MCF 10A (cell line): ENCODE measurements around the gene CNNM4. TPM values are rescaled to one million over a fixed set of nuclear protein-coding genes. Genes with fewer than 3 reads are reported as not detected.
"Not testable (repeated sequence)": the region's sequence is repeated elsewhere in the genome, so short reads cannot be mapped to it uniquely, and the experiment has no call there.

Experiments used
- BruUV-seq: library from RNA; stranded (reverse); fragments of 400-500 nt; replicated peaks from 2 replicates; lab custom pipeline; 2021; lab: Mats Ljungman, UMichigan
- CTCF ChIA-PET: fragments of 300-600 bp; sonication (Branson Sonifier 250); formaldehyde crosslinking; extraction: SDS; loops from one replicate; lab custom pipeline; 2021; ENCODE audit warnings: antibody characterized with exemption, inconsistent platforms; lab: Yijun Ruan, JAX
- POLR2A ChIA-PET: fragments of 300-600, 350-650 bp; sonication (Branson Sonifier 250); formaldehyde crosslinking; extraction: SDS; loops from one replicate; lab custom pipeline; 2020; ENCODE audit warnings: antibody characterized with exemption, inconsistent platforms; lab: Yijun Ruan, JAX
- DNase-seq: peaks from one replicate; pipeline ENCODE4 v3.0.0-alpha.2; 2018; ENCODE audit not compliant: unreplicated experiment
- H3K27ac Mint-ChIP-seq: one replicate; pipeline ENCODE4 v1.8.0; 2022; ENCODE audit warnings: mild to moderate bottlenecking, low read depth, mixed read lengths; ENCODE audit not compliant: unreplicated experiment
- H3K27me3 Mint-ChIP-seq: one replicate; pipeline ENCODE4 v1.8.0; 2022; ENCODE audit warnings: mixed read lengths; ENCODE audit not compliant: insufficient read depth, unreplicated experiment
- H3K36me3 Mint-ChIP-seq: one replicate; pipeline ENCODE4 v1.8.0; 2022; ENCODE audit warnings: mild to moderate bottlenecking, moderate library complexity, mixed read lengths; ENCODE audit not compliant: insufficient read depth, unreplicated experiment
- H3K4me1 Mint-ChIP-seq: one replicate; pipeline ENCODE4 v1.8.0; 2022; ENCODE audit warnings: mixed read lengths; ENCODE audit not compliant: insufficient read depth, unreplicated experiment
- H3K4me3 Mint-ChIP-seq: one replicate; pipeline ENCODE4 v1.8.0; 2022; ENCODE audit warnings: mild to moderate bottlenecking, moderate library complexity, mixed read lengths; ENCODE audit not compliant: unreplicated experiment
- H3K9me3 Mint-ChIP-seq: one replicate; pipeline ENCODE4 v1.8.0; 2022; ENCODE audit warnings: mixed read lengths; ENCODE audit not compliant: unreplicated experiment
- CTCF ChIP-seq: fragments of 200-600 bp; IDR thresholded peaks from one replicate; pipeline ENCODE4 v1.8.0; 2022; ENCODE audit warnings: antibody characterized with exemption, mild to moderate bottlenecking; ENCODE audit not compliant: unreplicated experiment
- intact Hi-C: fragments of 100-400 bp; cut with micrococcal nuclease; formaldehyde crosslinking; loops from 2 replicates; pipeline ENCODE4 v1.14.1; 2022
- total RNA-seq: library from RNA; stranded (reverse); gene quantifications from 2 replicates; pipeline ENCODE4 v1.2.3, GENCODE V29; 2022

The CNNM4 gene
- total RNA-seq, 1 experiment from 2014 or later = 5.0 TPM

GRCh38 chr2:96801786-96802595, 41.3 kb downstream of the CNNM4 start:
- Mint-ChIP-seq H3K27me3 (no peaks in the 10 kb centered on the region), H3K36me3 (no peaks in the 10 kb centered on the region), H3K4me3 (no peak overlapping the region), H3K27ac (no peak overlapping the region), H3K4me1 (no peaks in the 10 kb centered on the region), H3K9me3 (no peaks in the 10 kb centered on the region)
- ChIA-PET CTCF (interaction anchor here (0.5 to 2.6 kb wide), 9 partner anchors 8 to 599 kb away, joined by 3 to 16 read pairs (median 3); no protein-coding TSS in a partner anchor), POLR2A (interaction anchor here (1.1 kb wide), 1 partner anchor 44 kb away, joined by 3 read pairs; no protein-coding TSS in a partner anchor)
- intact Hi-C loops = loop anchor here (1.0 to 10.0 kb wide), 3 partner anchors 42 to 185 kb away; partner anchors contain the start of gene CNNM4
- no peak for DNase-seq
- BruUV-seq = no TSS peak
- TF ChIP-seq CTCF = no peak

GRCh38 chr2:96802721-96803120, 42.0 kb downstream of the CNNM4 start:
- no peak for TF ChIP-seq CTCF
- Mint-ChIP-seq H3K4me1 (no peaks in the 10 kb centered on the region), H3K27ac (no peak overlapping the region), H3K9me3 (no peaks in the 10 kb centered on the region), H3K27me3 (no peaks in the 10 kb centered on the region), H3K36me3 (no peaks in the 10 kb centered on the region), H3K4me3 (no peak overlapping the region)
- ChIA-PET CTCF (interaction anchor here (0.5 to 0.6 kb wide), 2 partner anchors 170 to 600 kb away, joined by 3 read pairs; no protein-coding TSS in a partner anchor), POLR2A (interaction anchor here (1.1 kb wide), 1 partner anchor 45 kb away, joined by 3 read pairs; no protein-coding TSS in a partner anchor)
- no peak for DNase-seq
- intact Hi-C loops = loop anchor here (5.0 to 10.0 kb wide), 2 partner anchors 68 to 185 kb away; no protein-coding TSS in a partner anchor
- BruUV-seq = no TSS peak

- no peak for TF ChIP-seq CTCF
- peaks cover 5% of the 10 kb centered on the region for H3K36me3 Mint-ChIP-seq
- no peaks in the 10 kb centered on the region for H3K9me3 Mint-ChIP-seq
- no peaks in the 10 kb centered on the region for H3K27me3 Mint-ChIP-seq
- H3K27ac Mint-ChIP-seq = no peak overlapping the region
- ChIA-PET POLR2A (interaction anchor here (1.5 kb wide), 1 partner anchor 10 kb away, joined by 5 read pairs; no protein-coding TSS in a partner anchor), CTCF (interaction anchor here (0.6 to 1.2 kb wide), 3 partner anchors 42 to 150 kb away, joined by 3 to 6 read pairs (median 4); no protein-coding TSS in a partner anchor)
- intact Hi-C loops = loop anchor here (5.0 to 10.0 kb wide), 2 partner anchors 70 to 188 kb away; no protein-coding TSS in a partner anchor
- no peaks in the 10 kb centered on the region for H3K4me1 Mint-ChIP-seq
- BruUV-seq = no TSS peak
- DNase-seq = no peak
- H3K4me3 Mint-ChIP-seq = no peak overlapping the region
Measured at GRCh38 chr2:96804986-96805385, 44.3 kb downstream of the CNNM4 start.

GRCh38 chr2:96805946-96806345, 45.2 kb downstream of the CNNM4 start:
- ChIA-PET POLR2A (interaction anchor here (1.0 kb wide), 1 partner anchor 9 kb away, joined by 3 read pairs; no protein-coding TSS in a partner anchor), CTCF (interaction anchor here (0.7 to 1.5 kb wide), 3 partner anchors 45 to 236 kb away, joined by 3 to 5 read pairs (median 5); partner anchors contain the start of gene CNNM4)
- not testable (repeated sequence) for H3K27ac Mint-ChIP-seq, H3K4me3 Mint-ChIP-seq, H3K36me3 Mint-ChIP-seq, H3K4me1 Mint-ChIP-seq, DNase-seq, H3K9me3 Mint-ChIP-seq, H3K27me3 Mint-ChIP-seq, BruUV-seq
- intact Hi-C loops = loop anchor here (10.0 kb wide), 1 partner anchor 71 kb away; no protein-coding TSS in a partner anchor
